ENCODE measurements around the gene PFDN1.

DNA sequence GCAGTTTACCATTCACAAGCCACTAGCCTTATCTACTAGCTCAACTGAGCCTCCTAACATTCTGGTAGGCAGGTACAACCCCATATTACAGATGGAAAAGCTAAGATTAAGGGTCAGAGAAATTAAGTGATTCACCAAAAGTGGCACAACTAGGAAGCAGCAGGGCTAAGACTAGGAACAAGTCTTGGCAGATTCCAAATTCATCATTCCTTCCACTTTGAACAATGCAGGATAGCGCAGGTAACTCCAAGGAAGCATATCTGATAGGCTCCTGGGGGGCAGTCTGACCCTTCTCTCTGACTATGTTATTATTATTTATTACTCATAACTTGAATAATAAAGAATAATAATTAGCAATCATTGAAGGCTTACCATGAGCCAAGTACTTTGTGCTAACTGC, 35.0 kb upstream of the PFDN1 start:
- TF ChIP-seq, protein P1, sequence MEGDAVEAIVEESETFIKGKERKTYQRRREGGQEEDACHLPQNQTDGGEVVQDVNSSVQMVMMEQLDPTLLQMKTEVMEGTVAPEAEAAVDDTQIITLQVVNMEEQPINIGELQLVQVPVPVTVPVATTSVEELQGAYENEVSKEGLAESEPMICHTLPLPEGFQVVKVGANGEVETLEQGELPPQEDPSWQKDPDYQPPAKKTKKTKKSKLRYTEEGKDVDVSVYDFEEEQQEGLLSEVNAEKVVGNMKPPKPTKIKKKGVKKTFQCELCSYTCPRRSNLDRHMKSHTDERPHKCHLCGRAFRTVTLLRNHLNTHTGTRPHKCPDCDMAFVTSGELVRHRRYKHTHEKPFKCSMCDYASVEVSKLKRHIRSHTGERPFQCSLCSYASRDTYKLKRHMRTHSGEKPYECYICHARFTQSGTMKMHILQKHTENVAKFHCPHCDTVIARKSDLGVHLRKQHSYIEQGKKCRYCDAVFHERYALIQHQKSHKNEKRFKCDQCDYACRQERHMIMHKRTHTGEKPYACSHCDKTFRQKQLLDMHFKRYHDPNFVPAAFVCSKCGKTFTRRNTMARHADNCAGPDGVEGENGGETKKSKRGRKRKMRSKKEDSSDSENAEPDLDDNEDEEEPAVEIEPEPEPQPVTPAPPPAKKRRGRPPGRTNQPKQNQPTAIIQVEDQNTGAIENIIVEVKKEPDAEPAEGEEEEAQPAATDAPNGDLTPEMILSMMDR (conservative IDR thresholded peaks at IDR 0.05; ENCODE audit: low read depth, low read length), result no peak
- TF ChIP-seq EZH2 (IDR thresholded peaks at IDR 0.05; ENCODE audit: borderline replicate concordance, low read depth, low read length, poor library complexity, severe bottlenecking), result no peak

Measured in A673 (cell line).